SIG-M5 treated with dmso at 0.1 percent for 504 hours (cell line): ENCODE results near the gene CBLC.
"Not testable (repeated sequence)": the region's sequence is repeated elsewhere in the genome, so short reads cannot be mapped to it uniquely, and the experiment has no call there.

Source experiments
- DNase-seq: peaks from one replicate; lab custom pipeline; 2025; ENCODE audit not compliant: unreplicated experiment; lab: John Stamatoyannopoulos, UW

CBLC gene

DNA sequence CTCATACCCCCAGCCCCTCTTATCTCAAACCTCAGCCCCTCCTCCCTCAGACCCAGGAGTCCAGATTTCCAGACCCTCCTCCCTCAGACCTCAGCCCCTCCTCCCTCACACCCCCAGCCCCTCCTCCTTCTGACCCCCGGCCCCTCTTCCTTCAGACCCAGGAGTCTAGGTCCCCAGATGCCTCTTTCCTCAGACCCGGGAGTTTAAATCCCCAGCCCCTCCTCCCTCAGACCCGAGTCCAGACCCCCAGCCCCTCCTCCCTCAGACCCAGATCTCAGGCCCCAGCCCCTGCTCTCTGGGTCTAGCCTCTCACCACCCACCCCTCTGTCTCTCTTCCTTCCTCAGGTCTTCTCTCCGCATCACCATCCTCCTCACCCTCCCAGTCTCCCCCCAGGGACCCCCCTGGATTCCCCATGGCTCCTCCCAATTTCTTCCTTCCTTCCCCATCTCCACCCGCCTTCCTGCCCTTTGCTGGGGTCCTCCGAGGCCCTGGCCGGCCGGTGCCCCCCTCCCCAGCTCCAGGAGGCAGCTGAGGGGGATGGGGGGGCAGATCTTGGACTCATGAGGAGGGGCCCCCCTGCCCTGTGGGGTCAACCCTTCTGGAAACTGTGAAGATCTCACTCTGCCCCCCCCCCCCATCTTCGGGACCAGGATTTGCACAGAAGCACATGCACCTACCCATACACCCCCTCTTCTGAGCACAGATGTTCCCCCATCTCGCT, 18.4 kb upstream of the CBLC start:
- DNase-seq = no peak

DNA sequence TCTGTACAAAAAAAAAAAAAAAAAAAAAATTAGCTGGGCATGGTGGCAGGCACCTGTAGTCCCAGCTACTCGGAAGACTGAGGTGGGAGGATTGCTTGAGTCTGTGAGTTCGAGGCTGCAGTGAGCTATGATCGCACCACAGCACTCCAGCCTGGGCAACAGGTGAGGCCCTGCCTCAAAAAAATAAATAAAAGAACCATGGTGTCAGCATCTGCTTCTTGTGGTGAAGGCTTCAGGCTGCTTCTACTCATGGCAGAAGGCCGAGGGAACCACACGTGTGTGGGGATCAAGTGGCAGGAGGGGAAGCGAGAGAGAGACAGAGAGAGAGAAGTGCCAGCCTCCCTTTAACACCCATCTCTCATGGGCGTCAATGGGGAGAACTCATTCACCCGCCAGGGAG, 15.7 kb upstream of the CBLC start:
- no peak for DNase-seq

DNA sequence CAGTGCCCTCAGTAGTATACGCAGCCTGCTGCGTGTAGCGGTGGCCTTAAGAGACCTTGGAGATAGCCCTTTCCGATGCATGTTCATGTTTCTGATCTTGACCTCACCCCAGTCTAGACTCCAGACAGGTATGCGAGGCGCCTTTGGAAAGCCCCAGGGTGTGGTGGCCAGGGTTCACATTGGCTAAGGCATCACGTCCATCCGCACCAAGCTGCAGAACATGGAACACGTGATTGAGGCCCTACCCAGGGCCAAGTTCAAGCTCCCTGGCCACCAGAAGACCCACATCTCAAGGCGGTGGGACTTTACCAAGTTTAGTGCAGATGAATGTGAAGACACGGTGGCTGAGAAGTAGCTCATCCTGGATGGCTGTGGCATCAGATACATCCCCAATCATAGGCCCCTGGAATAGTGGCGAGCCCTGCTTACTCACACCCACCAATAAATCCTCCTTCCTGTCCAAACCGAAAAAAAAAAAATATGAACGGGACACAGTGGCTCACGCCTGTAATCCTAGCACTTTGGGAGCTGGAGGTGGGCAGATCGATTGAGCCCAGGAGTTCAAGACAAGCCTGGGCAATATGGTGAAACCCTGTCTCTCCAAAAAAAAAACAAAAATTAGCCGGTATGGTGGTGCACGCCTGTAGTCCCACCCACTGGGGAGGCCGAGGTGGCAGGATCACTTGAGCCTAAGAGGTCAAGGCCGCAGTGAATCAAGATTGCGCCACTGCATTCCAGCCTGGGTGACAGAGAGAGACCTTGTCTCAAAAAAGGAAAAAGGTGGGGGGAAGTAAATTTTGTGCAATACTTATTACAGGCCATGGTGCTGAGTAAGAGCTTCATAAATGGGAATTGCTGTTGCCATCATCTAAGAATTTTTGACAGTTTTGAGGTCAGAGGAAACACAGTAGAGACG, 12.4 kb upstream of the CBLC start:
- DNase-seq = peak; percentile 39

- DNase-seq = no peak
These were observed 11.7 kb upstream of the CBLC start for GRCh38 chr19:44765949-44766335.

DNA sequence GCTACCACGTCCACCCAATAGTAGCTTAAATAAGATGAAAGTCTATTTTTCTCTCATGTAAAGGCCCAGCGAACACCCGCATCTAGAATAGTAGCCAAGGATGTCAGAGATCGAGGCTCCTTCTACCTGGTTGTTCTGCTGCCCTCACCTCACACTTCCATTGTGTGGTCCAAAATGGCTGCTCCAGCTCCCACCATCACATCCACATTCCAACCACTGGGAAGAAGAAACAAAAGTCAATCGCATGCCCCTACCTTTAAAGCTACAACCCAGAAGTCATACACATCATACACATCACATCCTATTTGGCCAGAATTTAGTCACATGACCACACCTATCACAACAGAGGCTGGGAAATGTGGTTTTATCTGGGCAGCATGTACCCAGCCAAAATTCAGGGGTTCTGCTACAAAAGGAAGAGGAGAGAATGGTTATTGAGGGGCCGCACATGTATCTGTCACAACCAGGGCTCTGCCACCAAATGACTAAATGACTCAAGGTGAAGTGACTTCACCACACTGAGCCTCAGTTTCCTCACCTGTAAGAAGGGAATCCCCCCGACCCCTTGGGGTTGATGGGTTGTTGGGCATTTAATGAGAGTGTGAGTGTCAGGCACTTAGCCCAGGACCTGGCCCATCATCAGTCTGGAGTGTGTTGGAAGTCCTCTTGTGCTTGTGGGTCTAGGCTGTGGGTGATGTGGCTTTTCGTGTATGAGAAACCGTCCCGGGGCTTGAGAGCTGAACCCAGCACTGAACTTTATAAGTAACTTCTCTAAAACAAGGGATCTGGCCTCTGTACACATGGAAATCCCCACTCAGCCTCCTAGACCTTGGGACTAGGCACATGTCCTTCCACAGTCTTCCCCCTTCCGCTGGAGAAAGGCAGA, 10.2 kb upstream of the CBLC start:
- no peak for DNase-seq

DNA sequence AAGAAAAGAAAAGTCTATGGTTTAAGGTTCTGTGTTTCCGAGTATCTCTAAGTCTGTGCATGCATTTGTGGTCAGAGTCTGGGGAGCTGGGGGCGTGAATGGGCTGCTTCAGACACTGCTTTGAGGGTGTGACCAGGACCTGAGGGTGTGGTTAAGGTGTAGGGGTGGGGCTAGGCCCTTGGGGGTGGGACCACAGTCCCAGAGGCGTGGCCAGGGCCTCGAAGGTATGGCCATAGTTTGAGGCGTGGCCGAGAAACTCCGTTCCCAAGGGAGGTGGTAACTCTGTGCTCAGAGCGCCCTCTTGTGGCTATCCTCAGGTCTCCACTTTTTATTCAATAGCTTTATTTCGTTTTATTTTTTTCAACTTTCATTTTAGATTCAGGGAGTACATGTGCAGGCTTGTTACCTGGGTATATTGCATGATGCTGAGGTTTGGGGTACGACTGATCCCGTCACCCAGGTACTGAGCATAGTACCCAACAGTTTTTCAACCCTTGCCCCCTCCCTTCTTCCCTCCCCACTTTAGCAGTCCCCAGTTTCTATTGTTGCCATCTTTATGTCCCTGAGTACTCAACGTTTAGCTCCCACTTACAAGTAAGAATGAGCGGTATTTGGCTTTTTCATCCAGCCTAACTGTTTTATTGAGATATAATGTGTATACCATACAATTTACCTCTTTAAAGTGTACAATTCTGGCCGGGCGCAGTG, 7.0 kb upstream of the CBLC start:
- peak; percentile 87 for DNase-seq

- not testable (repeated sequence) for DNase-seq
These were observed 5.5 kb upstream of the CBLC start for GRCh38 chr19:44772144-44772543.

DNA sequence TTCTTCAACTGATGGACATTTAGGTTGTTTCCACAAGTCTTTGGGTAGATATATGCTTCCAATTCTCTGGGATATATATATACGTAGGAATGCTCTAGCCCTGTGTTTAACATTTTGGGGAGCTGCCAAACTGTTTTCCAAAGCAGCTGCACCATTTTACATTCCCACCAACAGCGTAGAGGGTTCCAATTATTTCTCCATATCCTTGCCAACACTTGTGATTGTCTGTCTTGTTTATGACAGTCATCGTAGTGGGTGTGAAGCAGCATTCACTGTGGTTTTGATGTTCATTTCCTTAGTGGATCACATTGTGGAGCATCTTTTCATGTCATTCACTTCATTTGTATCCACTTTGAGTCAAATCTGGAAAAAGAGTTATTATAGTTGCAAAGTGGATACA, 4.7 kb upstream of the CBLC start:
- no peak for DNase-seq

DNA sequence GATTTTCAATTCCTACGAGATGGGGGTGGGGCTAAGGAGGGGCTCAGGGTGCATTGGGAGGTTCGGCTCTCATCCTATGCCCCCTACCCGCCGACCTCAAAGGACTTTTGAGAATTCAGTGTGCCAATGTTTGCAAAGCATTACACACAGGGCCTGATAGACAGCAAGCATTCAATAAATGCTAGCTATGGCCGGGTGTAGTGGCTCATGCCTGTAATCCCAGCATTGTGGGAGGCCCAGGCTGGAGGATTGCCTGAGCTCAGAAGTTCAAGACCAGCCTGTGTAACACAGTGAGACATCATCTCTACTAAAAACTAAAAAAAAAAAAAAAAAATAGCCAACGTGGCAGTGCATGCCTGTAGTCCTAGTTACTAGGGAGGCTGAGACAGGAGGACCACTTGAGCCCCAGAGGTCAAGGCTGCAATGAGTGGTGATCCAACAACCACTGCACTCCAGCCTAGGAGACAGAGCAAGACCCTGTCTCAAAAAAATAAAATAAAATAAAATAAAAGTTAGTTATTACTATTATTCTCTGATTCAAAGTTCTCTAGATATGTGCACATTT, 1.9 kb upstream of the CBLC start:
- no peak for DNase-seq

- DNase-seq = peak; percentile 53
These were observed 1.1 kb upstream of the CBLC start for GRCh38 chr19:44776402-44777096.

DNA sequence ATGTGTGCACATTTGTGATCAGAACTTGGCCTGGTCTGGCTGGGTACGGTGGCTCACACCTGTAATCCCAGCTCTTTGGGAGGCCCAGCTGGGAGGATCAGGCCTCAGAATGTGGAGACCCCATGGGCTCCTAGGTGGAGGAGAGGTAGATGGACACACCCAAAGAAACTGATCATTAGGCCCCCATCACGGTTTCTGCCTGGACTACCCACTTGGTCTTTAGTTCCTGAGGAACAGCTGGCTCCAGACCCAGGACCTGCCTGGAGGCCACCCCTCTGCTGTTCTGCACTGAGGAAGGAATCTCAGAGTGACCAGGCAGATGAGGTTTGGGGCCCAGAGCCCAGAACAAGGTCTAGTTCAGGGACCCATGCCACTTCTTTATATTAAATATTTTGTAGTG, 1.5 kb downstream of the CBLC start:
- DNase-seq = no peak

DNA sequence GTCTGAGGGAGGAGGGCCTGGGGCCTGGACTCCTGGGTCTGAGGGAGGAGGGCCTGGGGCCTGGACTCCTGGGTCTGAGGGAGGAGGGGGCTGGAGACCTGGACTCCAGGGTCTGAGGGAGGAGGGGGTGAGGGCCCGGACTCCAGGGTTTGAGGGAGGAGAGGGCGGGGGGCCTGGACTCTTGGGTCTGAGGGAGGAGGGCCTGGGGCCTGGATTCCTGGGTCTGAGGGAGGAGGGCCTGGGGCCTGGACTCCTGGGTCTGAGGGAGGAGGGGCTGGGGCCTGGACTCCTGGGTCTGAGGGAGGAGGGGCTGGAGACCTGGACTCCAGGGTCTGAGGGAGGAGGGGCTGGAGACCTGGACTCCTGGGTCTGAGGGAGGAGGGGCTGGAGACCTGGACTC, 4.0 kb downstream of the CBLC start:
- DNase-seq = not testable (repeated sequence)

GRCh38 chr19:44782729-44783128, 5.0 kb downstream of the CBLC start:
- DNase-seq = no peak

DNA sequence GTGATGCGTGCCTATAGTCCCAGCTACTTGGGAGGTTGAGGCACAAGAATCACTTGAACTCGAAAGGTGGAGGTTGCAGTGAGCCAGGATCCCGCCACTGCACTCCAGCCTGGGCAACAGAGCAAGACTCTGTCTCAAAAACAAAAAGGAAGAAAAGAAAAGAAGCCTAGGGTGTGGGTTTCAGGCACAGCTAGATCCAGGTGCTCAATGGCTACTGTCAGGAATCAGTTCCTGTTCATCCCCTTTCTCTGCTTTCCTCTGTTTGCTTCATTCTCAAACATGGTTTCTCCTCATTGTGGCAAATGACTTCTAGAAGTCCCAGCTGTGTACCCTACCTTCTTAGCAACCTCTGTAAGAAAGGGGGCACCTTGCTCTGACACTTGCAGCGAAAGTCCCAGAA, 5.9 kb downstream of the CBLC start:
- DNase-seq = no peak

DNA sequence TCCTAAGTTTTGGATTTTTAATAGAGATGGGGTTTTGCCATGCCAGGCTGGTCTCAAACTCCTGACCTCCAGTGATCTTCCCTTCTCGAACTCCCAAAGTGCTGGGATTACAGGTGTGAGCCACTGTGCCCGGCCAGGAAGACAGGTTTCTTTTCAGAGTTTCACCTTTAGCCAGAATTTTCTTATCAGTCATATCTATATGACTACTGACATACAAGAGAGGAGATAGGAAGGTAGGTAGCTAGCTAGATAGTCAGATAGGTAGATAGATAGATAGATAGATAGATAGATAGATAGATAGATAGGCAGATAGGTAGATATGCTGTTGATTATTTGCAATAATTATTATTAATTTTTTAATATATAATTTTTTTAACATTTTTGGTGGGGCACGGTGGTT, 7.6 kb downstream of the CBLC start:
- DNase-seq = no peak

DNA sequence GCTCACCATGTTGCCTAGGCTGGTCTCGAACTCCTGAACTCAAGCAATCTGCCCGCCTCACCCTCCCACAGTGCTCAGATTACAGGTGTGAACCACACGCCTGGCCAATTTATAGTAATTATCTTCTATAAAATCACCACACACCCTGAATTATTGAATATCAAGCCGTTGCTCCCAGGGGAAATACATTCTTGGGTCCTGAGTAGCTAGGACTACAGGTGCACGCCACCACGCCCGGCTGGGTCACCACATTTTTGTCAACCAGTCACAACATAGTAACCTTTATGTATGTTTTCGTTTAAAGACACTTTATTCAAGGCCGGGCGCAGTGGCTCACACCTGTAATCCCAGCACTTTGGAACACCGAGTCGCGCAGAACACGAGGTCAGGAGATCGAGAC, 8.3 kb downstream of the CBLC start:
- no peak for DNase-seq

DNA sequence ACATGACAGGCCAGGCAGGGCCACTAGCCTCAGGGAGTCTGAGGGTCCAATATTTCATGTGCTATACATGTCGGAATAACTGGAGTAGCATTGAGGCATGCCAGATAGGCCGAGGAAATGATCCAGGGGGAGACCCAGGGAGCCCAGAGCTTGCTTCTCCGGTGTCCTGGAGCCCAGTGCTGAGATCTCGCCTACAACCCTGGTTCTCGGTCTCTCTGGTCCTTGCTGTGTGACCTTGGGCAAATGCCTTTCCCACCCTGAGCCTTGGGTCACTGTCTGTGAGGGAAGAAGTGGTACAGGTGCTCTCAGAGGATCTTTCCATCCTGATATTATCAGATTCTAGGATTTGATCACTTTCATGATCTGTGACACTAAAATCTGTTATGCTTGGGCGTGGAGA, 11.3 kb downstream of the CBLC start:
- DNase-seq = no peak

- DNase-seq = peak; percentile 4
These were observed 12.3 kb downstream of the CBLC start for GRCh38 chr19:44789943-44790483.

GRCh38 chr19:44792281-44792680, 14.6 kb downstream of the CBLC start:
- no peak for DNase-seq

GRCh38 chr19:44794610-44795009, 16.9 kb downstream of the CBLC start:
- no peak for DNase-seq
